Ovary (tissue), 3 donors: ENCODE results near the gene CEP350.

ENCODE experiments used
- CTCF ChIP-seq, 3 donors: fragments of 450-650 bp in 2 of 3; fragments of 200-600 bp in 1 of 3; IDR thresholded peaks; one replicate each; pipeline versions ENCODE4 v1.5.1 to v1.8.0; 2016 to 2022; ENCODE audit warnings: antibody characterized with exemption in 3 of 3, mild to moderate bottlenecking in 1 of 3
- EP300 ChIP-seq: sonication (generic); formaldehyde crosslinking; IDR thresholded peaks from one replicate; pipeline ENCODE4 v1.6.1; 2017; ENCODE audit warnings: antibody characterized with exemption
- POLR2A ChIP-seq: fragments of 450-650 bp; IDR thresholded peaks from one replicate; pipeline ENCODE4 v1.6.1; 2017; ENCODE audit warnings: antibody characterized with exemption, mild to moderate bottlenecking, moderate library complexity
- donor health status: DM: no; HTN: no; CAD: no.

- TF ChIP-seq CTCF (IDR thresholded peaks at IDR 0.05) (no peak), EP300 (no peak), POLR2A (no peak)
Measured at GRCh38 chr1:180043785-180044184, 89.2 kb downstream of the CEP350 start.
